Measurements from ENCODE around the gene LACTBL1.
"Not testable (repeated sequence)": the region's sequence is repeated elsewhere in the genome, so short reads cannot be mapped to it uniquely, and the experiment has no call there.

The LACTBL1 gene

DNA sequence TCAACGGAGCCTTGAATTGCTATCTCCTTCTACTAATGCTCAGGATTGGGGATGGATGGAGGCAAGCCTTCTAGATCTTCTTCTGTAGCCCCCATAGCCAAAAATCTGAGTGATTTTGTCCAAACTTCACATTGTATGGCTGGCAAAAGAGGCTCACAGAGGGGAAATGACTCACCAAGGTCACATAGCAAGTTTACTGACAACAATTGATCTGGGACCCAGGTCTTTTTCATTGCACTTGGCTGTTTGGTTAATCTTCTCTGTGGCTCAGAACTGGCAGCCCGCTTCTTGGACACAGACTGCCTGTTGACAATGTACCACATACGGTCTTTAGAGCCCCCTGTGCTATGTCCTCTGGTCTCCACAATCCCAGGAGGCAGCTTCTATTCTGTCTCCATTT, 3.0 kb upstream of the LACTBL1 start:
- DNase-seq, result no peak

- no peak for DNase-seq
Observed at GRCh38 chr1:22971611-22972405, 858 bp downstream of the LACTBL1 start.

- DNase-seq, result no peak
Observed at GRCh38 chr1:22971161-22971560, 1.5 kb downstream of the LACTBL1 start.

- DNase-seq, result no peak
Observed at GRCh38 chr1:22970096-22970495, 2.6 kb downstream of the LACTBL1 start.

DNA sequence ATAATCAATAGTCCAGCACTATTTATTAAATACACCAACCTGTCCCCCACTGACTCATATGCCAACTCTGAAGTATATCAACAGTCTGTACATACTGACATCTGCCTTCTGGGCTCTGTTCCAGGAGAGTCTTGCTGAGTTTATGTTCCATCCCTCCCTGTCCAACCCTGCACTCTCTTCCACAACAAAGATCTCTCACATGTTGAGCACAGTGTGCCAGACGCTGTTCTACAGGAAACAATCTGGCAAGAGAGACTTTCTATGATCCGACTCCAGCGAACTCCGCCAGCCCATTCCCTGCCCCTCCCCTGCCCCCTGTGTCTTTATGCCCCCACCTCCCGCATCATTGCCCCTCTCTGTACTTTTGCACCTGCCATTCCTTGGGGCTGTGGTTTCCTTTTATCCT, 3.4 kb downstream of the LACTBL1 start:
- no peak for DNase-seq

DNA sequence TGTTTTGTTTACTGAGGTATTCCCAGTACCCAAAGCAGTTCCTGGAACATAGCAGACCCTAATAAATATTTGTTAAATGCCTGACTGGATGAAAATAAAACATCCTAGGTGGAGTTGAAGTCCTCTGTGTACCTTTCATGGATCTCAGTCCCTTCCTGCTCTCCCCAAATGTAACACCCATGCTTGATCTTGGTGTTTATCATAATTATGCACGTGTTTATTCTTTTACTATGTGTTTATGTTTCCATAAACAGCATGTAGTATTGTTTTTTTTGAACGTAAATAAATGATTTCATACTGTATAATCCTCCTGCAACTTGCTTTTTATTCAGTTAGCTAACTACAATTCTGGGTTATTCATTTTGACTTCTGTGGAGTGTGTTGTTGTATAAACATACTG, 4.8 kb downstream of the LACTBL1 start:
- DNase-seq, result no peak

DNA sequence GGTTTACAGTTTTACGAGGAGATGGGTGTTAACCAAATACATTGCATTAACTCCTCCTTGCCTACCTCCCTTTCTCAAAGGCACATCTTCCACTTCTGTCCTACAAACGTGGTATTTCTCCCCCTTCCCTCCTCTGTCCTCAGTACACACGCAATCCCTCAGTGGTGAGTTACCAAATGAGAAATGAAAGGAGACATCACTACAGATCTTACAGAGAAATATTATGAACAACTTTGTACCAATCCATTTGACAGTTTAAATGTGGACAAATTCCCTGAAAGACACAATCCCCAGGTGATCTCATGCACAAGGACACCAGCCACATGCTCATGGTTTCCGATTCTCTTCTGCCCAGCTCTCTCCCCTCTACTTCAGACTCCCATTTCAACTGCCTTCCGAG, 6.4 kb downstream of the LACTBL1 start:
- no peak for DNase-seq

DNA sequence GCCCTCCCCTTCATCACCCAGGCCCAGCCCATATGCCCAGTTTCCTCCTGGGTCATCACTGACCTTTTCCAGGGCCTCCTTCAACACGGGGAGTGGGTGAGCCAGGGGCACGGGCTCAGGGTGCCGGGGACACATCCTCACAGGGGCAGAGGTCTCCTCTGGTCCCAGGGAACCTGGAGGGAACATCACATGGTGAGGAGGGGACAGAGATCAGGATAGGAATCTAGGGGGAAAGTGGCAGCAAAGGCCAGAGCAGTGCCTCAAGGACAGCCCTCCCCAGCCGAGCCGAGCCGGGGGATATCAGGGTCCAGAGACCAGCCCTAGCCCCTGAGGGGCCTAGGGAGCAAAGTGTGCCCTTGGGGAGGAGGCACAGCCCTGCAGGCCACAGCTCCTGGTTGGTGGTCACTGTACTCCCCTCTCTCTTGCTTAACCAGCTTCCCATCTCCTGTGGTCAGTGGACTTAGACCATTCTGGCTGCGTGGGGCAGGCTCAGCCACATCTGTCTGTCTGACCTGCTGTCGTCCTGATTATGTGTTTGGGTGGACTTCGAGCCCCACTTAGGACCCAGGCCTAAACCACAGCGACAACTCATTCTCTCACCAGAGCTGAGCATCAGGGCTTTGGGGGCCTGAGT, 9.5 kb downstream of the LACTBL1 start:
- no peak for DNase-seq

- DNase-seq, result no peak
Observed at GRCh38 chr1:22962558-22962957, 10.1 kb downstream of the LACTBL1 start.

- no peak for DNase-seq
Observed at GRCh38 chr1:22959545-22960360, 12.9 kb downstream of the LACTBL1 start.

DNA sequence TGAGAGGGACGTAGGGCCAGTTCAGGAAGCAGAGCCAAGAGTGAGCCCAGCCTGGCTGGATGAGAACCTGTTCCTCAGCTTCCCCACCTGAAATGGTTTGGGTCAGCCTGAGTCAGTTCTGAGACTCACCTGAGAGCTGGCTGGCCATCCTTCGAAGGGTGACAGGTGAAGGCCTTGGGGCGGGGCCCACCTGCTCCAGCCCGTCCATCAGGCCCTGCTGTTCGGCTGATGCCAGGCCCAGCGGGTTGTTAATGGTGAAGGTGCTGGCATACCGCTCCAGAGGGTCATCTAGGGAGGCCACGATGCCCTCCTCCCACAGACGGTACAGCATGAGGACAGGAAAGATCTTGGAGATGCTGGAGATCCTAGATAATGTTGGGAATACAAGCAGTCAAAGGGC, 14.1 kb downstream of the LACTBL1 start:
- no peak for DNase-seq

GRCh38 chr1:22957066-22957465, 15.6 kb downstream of the LACTBL1 start:
- DNase-seq, result no peak

DNA sequence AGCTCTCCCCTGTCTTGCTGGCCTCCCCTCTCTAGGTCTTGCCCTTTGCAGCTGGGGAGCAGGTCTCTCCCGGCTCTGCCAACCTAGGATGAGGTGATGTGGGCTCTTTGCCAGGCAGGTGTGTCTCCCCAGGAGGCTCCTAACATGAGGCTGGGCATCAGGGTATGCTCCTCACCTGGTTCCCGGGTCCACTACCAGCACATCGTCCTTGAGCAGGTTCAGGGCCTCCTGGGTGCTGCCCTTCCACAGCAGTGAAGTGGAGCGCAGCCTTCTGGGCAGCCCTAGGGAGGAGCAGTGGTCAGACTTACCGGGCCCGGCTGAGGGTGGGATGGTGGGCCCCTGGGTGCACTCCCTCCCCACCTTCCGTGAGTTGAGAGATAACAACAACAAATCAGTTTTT, 17.5 kb downstream of the LACTBL1 start:
- DNase-seq, result no peak

GRCh38 chr1:22953740-22954141, 18.9 kb downstream of the LACTBL1 start:
- DNase-seq, result no peak

DNA sequence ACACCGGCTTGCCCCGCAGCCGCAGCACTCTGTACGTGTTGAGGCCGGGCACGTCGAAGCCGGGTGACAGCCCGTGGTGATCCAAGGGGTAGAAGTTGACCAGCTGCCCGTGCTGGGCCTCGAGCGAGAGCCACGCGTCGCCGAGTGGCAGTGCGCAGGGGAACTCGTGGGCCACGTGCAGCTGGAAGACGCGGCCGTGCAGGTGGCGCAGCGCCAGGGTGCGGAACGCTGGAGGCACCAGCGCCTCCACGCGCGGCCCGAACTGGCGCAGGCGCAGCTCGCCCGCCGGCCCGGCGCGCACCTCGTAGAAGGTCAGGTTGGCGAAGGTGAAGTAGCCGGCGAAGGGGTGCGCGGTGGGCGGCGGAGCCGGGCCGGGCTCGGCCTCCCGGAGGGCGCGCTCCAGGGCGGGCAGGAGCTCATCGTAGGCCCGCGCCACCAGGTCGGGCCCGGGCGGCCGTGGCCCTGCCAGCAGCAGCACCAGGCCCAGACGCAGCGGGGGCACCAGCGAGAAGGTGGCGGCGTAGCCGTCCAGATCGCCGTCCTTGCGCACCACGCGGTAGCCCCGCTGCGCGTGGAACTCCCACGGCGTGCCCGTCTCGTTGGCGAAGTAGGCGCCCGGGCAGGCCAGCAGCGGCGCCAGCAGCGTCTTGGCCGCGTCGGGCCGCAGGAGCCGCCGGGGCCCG, 19.5 kb downstream of the LACTBL1 start:
- no peak for DNase-seq

- DNase-seq, result no peak
Observed at GRCh38 chr1:22952694-22953056, 20.0 kb downstream of the LACTBL1 start.

GRCh38 chr1:22951796-22952195, 20.9 kb downstream of the LACTBL1 start:
- no peak for DNase-seq

DNA sequence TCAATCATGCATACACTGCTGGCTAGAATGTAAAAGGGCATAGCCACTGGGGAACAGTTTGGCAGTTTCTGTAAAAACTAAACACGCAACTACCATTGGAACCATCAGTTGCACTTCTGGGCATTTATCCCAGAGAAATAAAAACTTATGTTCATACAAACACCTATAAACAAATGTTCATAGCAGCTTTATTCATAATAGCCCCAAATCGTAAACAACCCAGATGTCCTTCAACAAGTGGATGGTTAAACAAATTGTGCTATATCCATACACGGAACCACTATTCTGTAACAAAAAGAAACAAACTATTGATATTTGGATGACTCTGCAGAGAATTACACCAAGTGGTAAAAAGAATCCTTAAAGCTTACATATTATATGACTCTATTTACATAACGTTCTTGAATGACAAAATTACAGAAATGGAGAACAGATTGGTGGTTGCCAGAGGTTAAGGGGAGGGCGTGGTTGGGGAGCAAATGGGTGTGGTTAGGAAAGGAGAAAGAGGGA, 22.8 kb downstream of the LACTBL1 start:
- DNase-seq, result no peak

DNA sequence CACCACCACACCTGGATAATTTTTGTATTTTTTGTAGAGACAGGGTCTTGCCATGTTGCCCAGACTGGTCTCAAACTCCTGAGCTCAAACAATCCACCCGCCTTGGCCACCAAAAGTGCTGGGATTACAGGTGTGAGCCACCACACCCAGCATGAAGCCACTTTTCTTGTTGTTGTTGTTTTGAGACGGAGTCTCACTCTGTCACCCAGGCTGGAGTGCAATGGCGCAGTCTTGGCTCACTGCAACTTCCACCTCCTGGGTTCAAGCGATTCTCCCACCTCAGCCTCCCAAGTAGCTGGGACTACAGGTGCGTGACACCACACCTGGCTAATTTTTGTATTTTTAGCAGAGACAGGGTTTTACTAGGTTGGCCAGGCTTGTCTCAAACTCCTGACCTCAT, 27.5 kb downstream of the LACTBL1 start:
- DNase-seq, result not testable (repeated sequence)

GRCh38 chr1:22944346-22945055, 28.2 kb downstream of the LACTBL1 start:
- no peak for DNase-seq

DNA sequence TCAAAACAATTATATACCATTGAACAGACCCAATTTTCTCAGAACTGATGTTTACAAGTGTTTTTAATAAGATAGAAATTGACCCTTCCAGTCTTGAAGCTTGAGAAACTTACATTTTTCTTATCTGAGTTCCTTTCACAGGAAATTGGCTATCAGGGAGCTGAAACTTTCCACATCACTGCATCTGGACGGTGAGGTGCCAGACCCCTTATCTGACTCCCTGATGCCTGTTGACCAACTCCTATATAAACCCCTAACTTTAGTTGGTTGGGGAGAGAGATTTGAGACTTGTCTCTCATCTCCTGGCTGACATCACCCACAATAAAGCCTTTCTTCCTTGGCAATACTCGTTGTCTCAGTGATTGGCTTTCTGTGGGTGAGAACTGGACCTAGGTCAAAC, 31.4 kb downstream of the LACTBL1 start:
- no peak for DNase-seq

DNA sequence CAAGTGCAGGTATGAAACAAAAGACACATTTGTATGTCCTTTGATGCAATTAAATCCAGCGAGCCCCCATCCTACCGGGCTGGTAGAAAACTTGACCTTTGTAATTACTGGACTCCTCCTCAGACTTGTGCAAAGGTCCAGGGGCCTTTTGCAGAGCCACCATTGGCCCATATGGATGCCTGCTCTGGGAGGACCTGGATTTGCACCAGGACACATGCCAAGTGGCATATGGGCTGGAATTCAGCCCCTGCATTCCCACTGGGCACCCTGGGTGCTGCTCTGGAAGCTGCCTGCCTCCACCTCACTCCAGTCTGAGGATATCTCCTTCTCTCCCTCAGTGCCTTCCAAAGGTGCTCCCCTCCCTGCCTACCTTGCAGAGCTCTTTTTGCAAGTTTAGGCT, 36.0 kb downstream of the LACTBL1 start:
- DNase-seq, result no peak
